Midbrain (tissue), 1 donor: ENCODE data around the gene SHTN1.

ENCODE experiments used
- DNase-seq: peaks from one replicate; lab custom pipeline; 2025; lab: John Stamatoyannopoulos, UW

The SHTN1 gene

GRCh38 chr10:116833986-116834985 is 170.7 kb downstream of the SHTN1 start:
- no peak for DNase-seq

- no peak for DNase-seq
These were observed 173.2 kb downstream of the SHTN1 start for GRCh38 chr10:116831790-116832189.
